NCI-H345 treated with DMSO at 0.1 percent for 48 hours (cell line): ENCODE measurements around the gene DCDC2C.

Experiments
- DNase-seq: peaks from one replicate; lab custom pipeline; 2025; ENCODE audit not compliant: unreplicated experiment; lab: John Stamatoyannopoulos, UW

The DCDC2C gene

DNA sequence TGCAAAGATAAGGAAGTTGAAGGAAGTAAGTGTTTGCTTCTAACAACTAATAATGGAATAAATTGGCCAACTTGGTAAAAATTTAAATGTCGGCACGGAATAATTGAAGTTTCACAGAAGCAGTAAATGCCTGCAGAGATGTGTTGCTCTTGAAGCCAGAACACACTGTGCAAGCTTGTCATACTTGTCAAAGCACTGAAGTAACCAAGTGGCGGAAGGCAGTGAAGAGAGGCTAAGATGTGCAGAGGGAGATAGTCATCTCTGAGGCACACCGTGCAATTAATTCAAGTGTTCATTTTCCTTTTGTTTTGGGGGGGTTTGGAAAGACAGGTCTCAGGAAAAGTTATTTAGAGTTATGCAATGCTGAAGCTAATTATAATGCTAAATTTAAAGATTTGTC lies 5.2 kb downstream of the DCDC2C start:
- DNase-seq = no peak

DNA sequence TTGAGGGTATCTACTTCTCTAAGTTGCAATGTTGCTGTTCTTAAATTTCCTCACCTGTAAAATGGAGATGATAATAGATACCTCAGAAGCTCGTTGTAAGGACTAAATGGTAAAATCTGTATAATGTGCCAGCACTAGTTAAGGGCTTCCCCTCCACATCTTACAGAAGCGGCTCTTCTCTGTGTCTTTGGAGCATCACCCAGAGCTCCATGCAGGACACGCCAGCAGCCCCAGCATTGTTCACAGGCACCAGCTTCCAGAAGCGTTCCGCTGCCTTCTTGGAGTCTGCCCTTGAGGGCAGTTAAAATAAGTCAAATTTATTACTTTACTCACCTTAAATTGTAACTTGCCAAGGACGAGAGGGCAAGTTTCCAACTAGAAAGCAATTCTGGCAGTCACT lies 5.8 kb downstream of the DCDC2C start:
- no peak for DNase-seq

DNA sequence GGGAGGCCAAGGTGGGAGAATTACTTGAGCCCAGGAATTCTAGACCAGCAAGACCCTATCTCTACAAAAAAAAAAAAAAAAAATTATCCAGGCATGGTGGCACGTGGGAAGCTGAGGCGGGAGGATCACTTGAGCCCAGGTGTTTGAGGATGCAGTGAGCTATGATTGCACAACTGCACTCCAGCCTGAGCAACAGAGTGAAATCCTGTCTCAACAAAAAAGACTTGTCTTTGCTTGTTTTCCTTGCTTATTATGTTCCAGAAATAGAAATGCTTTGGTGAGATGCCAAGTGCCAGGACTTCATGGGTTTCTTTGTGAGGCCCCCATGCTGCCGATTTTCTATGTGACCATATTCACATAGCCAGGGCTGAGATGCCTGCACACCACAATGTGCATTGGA lies 9.0 kb downstream of the DCDC2C start:
- peak; percentile 50 for DNase-seq

DNA sequence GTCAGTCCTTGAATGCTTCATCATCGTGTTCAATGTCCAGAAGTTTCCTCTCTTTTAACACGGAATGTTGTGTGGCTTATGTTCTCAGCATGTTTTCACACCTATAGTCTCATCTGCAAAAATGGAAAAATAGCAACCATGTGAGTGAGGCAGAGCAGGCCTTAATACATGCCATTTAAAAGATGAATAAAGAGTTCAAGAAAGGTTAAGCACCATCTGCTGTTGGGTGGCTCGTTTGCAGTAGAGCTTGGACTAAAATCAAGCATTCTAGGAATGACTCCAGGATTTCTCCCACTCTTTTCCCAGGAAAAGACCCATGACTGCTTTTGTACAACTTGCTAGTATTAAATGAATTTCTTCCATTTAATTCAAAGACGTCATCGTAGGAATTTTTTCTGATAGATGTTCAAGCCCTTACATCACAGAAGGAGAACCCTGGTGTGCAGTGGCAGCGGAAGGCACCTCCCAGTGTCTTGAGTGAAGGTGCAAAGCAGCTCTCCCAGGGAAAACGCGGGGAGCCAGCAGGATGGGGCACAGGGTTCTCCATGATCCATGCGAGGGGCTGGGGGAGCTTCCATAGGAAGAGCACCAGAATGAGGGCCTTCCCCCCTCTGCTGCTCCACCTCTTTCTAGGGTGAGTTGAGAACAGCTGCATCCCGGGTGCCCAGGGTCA lies 9.6 kb downstream of the DCDC2C start:
- DNase-seq = no peak

DNA sequence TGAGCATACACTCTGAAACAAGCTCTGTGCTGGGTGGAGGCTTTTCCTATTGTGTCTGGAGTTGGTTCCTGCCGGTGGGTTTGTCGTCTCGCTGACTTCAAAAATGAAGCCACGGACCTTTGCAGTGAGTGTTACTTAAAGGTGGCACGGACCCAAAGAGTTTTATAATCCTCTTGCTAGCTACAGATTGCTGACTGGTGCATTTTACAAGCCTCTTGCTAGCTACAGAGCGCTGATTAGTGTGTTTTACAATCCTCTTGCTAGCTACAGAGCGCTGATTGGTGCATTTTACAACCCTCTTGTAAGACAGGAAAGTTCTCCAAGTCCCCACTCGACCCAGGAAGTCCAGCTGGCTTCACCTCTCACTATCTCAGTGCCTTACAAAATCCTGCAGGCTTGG lies 15.3 kb downstream of the DCDC2C start:
- no peak for DNase-seq

DNA sequence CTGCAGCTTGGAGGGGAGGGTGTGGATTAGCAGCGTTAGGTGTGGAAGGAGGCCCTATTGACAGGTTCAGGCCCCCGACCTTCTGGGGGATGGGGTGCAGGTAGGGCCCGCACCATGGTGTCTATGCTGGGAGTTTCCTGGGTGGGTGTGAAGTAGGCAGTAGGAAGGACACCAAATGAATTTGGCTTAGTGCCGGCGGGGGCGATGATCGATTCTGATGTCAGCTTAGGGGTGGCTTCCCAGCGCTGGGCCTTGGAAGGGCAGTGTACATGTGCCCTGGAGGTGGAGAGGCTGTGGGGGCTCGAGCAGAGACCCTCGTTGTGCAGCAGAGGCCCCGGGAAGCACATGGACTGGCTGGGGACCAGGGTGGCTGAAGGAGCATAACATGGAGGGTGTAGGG lies 21.6 kb downstream of the DCDC2C start:
- DNase-seq = no peak

DNA sequence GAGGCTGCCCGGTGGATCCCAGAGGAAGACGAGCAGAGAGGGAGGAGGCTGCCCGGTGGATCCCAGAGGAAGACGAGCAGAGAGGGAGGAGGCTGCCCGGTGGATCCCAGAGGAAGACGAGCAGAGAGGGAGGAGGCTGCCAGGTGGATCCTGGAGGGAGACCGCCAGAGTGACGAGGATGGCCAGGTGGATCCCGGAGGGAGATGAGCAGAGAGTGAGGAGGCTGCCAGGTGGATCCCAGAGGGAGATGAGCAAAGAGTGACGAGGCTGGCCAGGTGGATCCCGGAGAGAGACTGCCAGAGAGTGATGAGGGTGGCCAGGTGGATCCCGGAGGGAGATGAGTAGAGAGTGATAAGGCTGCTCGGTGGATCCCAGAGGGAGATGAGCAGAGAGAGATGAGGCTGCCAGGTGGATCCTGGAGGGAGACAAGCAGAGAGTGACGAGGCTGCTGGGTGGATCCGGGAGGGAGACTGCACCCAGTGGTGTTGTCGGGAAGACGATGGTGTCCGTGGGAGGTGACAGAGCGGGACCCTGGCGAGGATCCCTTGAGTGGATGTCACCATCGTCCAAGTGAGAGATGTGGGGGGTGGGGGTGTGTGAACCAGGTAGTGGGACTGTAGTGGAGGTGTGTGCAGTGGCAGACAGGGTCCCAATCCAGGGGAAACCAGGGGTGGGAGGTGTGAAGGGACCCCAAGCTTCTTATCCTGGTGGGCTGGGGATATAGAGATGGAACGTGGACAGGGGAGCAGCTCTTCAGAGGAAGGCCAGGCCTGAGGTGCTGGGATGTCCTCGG lies 22.3 kb downstream of the DCDC2C start:
- DNase-seq = no peak

DNA sequence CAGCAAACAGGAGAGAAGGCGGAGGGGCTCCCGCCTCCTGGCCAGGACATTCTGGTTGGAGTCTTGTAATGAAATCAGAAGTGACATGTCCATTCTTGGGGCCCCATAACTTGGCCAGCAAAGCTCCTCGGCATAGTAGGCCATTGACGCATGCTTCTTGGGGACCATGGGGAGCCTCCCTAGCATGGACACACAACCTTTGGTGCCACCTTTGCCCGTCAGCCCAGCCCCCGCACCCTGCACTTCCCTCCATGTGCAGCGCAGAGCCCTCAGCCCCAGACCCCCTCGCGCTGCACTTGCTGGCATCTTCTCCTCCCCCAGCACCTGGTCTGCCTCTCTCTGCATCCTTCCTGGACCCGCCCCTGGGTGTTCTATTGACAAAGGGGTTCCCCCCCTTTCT lies 23.1 kb downstream of the DCDC2C start:
- no peak for DNase-seq

DNA sequence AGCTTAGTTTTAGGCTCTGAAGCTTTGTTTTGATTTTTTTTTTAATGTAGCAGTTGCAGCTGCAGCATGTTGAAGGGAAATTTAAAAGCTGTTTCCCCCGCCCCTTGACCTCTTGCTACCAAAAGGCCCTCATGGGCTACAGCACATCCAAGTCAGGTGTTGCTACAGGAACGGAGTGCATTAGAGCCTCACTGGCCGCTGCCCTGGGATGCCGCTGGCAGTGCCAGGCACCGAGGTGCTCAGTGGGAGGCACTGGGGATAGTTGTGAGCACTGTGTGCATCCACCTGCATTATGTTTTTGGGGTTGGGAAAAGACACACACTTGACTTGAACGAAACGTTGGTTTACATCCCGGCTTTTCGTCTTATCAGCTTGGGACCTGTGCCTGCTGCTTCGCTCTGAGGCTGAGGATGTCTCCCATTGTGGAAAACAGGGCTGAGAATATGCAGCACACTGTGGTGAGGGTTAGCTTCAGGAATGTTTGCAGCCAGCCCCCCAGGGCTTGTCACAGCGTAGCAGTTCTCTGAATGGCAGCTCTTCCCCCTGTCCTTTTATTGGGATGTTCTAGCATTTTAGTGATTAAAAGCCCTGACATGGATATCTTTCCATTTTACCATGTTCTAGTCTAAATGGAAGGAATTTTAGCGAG lies 24.1 kb downstream of the DCDC2C start:
- DNase-seq = no peak

GRCh38 chr2:3728104-3729054 lies 25.0 kb downstream of the DCDC2C start:
- peak; percentile 14 for DNase-seq

DNA sequence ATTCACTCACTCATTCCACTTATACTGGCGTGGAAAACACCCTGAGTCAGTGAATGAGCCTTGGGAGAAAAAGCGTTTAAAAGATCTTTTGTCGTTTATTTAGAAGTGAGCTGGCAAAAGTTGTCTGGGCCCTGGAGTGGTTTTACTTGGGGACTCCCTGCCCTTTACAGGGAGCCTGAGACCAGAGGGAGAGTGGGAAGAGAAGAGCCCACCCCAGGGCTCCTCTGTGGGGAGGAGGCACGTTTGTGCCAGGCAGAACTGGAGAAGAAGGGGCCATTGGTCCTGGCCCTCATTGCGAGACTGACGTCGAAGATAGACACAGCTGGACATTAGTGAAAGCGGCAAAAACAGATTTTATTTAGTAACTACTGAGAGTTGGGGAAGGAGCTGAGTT lies 25.7 kb downstream of the DCDC2C start:
- no peak for DNase-seq

DNA sequence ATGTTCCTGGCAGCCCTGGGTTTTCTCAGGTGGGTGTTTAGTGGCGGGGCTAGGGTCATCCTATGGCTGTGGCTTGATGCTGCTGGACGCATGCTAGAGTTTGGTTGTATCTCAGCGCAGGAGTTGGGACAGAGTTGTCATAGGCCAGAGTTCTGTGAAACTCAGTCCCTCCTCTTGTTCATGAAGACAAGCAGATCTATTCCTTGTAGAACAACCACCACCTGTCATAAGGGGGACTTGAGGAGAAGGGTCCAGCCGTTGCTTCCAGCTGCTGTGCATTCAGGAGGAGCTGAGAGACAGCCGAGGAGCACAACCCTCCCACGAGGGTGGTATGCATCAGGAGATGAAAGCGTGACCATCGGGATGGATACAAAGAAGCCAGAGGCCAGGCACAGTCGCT lies 26.4 kb downstream of the DCDC2C start:
- no peak for DNase-seq

DNA sequence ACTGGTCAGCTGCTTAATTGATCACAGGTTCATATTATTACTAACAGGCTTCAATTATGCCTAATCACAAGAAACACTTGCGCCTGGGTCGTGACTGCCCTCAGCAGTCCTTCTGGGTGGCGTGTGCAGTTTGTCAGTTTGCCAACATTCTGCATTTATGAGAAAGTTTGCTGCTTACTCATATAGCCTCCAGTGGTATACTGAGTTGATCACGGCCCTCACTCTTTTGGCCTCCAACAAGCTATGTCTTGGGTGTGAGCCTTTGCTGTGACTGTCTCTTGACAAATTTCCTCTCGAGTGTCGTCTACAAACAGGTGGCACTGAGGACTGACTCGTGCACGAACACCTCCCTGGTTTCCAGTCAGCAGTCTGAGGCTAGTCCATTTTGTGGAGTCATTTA lies 27.3 kb downstream of the DCDC2C start:
- DNase-seq = no peak

- no peak for DNase-seq
Measured at GRCh38 chr2:3731829-3732228, 28.5 kb downstream of the DCDC2C start.

DNA sequence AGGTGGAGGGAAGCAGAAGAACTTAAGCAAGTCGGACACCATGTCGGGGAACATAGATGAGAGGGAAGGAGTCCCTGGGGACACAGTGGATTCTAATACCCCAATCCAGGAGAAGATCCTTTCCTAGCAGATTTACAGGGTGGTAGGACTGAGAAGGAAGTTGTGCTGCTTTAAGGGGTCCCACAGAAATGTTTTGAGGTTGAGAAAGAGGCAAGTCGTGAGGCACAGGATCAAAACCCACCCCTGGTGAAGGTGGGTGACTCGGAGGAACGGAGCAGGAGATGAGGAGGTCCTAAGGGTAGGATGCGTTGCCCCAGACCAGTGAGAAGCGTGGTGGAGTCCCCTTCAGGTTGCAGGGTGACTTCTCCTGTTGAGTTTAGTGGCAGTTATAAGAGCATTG lies 32.7 kb downstream of the DCDC2C start:
- DNase-seq = no peak

GRCh38 chr2:3737128-3737527 lies 33.8 kb downstream of the DCDC2C start:
- DNase-seq = no peak

GRCh38 chr2:3738454-3738853 lies 35.1 kb downstream of the DCDC2C start:
- DNase-seq = peak; percentile 16

DNA sequence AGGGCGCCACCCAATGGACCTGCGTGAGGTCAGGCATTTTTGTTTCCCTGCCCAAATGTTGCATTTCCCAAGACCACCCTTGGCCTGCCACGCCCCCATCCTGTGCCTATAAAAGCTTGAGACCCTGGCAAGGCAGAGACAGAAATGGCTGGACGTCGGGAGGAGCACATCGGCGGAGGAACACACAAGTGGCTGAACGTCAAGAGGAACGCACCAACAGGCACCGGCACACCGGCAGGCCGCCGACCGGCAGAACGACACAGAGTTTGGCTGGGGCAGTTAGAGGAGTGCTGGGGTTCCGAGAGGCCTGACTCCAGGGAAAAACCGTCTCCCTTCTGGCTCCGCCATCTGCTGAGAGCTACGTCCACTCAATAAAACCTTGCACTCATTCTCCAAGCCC lies 35.9 kb downstream of the DCDC2C start:
- DNase-seq = no peak

GRCh38 chr2:3741396-3741795 lies 38.0 kb downstream of the DCDC2C start:
- DNase-seq = no peak

- no peak for DNase-seq
Measured at GRCh38 chr2:3741867-3742602, 38.7 kb downstream of the DCDC2C start.
